ENCODE results near the gene GSK3B. TPM values are rescaled to one million over a fixed set of nuclear protein-coding genes. Genes with fewer than 3 reads are reported as not detected.
A peak's percentile ranks its signal among the peaks of the same experiment; 100 is the strongest.

The GSK3B gene
- total RNA-seq, 2 donors from 2014 or later = 42.2 to 45.2 TPM

DNA sequence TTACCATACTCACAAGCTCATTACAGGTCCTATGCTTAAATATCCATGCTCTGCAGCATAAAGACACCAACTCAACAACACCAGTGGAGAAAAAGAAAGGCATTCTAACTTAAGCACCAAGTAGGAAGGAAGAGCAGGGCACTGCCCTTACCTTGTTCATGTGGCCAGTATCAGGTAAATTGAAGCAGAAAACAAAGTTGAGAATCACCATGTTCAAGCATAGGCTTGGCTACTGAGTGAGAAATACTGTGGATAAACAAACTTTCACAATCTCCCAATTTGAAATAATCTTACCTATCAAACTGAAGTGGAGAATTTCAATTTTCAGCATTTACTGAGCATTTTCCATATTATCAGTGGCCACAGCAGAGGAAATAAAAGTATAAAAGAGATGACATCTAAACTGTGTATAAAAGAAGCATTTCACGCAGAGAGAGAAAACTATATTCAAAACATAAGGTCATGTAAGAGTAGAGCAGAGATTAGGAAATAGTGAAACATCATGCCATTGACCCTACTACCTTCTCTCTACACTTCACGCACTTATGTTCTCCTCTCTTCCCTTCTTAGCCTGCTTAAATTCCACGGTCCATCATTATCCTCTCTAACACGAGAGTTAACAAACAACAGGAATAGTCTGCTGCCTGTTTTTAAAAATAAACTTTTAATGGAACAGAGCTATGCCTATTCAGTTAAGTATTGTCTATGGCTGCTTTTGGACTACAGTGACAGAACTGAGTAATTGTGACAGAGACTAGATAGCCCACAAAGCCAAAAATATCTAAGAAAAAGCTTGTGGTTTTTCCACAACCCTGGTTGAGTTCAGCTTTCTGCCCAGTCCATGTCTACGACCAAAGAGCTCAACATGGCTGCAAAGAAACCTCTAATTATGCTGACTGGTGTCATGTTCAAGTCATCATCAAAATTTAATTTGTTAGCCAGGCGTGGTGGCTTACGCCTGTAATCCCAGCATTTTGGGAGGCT lies 169.8 kb downstream of the GSK3B start:
- Mint-ChIP-seq H3K36me3 (ENCODE audit: low read depth) (no peaks in the 10 kb centered on the region), H3K27me3 (no peaks in the 10 kb centered on the region), H3K4me3 (no peak overlapping the region), H3K4me1 (peaks cover 14% of the 10 kb centered on the region), H3K27ac (no peak overlapping the region)
- H3K9me3 ChIP-seq (ENCODE audit: control insufficient read depth, low read length, poor library complexity, severe bottlenecking) = no peaks in the 10 kb centered on the region
- no peak for DNase-seq
- no peak for ATAC-seq

DNA sequence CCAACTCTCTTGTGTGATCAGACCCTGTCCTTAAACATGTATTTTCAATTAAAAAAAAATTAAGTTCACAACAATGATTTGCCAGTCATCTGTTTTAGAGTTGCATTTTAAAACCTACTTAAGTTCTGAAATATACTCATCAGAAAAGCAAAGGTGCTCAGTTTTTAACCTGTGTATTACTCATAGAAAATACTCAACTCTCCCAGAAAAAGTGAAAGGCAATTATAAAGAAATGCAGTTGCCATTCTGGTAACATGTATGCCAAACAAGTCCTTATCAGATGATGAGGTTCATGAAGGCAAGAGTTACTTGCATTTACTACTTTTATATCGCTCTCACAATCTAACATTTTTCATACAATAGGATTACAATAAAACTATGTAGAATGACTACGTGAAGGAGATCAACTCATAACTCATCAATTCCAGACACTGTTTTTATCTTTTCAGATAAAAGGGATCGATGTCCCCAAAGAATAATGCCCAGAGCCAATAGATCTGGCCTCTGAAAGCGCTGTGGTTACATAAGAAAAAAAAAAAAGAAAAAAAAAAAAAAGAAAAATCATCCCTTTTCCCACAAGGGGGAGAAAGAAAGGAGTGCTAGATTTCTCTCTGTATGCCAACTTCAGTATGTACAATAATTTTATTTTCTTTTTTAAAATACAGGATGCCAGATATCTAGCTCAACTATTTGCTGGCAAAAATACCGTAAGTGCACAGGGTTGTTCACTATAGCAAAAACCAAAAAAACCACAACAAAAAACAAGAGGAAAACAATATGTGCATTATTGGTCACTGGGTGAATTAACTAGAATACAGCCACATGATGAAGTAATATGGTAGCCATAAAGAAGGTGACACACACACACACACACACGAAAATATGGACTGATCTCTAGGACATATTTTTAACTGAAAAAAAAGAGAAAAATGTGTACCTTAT lies 175.0 kb downstream of the GSK3B start:
- Mint-ChIP-seq H3K4me3 (no peak overlapping the region), H3K27me3 (no peaks in the 10 kb centered on the region), H3K27ac (no peak overlapping the region), H3K4me1 (peaks cover 19% of the 10 kb centered on the region), H3K36me3 (ENCODE audit: low read depth) (peaks cover 4% of the 10 kb centered on the region)
- ATAC-seq (no peak), DNase-seq (no peak)
- no peaks in the 10 kb centered on the region for H3K9me3 ChIP-seq (ENCODE audit: control insufficient read depth, low read length, poor library complexity, severe bottlenecking)

DNA sequence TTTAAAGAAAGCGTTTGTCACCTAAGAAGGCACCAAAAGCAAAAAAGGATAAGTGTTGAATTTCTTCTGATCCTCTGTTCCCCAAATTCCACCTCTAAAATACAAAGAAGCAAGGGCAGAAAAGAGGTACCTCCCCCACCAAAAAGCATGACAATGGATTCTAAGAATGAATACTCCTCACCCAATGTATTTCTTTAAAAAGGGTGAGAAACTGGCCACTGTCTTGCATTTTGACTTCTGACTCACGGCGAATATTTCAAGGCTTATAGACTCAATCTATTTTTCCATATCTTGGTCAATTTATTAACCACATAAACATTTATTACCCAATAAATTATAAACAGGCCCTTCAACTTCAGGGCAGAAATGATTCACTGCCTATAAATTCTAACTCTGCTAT lies 181.2 kb downstream of the GSK3B start:
- Mint-ChIP-seq H3K4me1 (peaks cover 13% of the 10 kb centered on the region), H3K27ac (no peak overlapping the region), H3K36me3 (ENCODE audit: low read depth) (peaks cover 13% of the 10 kb centered on the region), H3K27me3 (no peaks in the 10 kb centered on the region), H3K4me3 (no peak overlapping the region)
- H3K9me3 ChIP-seq (ENCODE audit: control insufficient read depth, low read length, poor library complexity, severe bottlenecking) = no peaks in the 10 kb centered on the region
- no peak for ATAC-seq
- no peak for DNase-seq

DNA sequence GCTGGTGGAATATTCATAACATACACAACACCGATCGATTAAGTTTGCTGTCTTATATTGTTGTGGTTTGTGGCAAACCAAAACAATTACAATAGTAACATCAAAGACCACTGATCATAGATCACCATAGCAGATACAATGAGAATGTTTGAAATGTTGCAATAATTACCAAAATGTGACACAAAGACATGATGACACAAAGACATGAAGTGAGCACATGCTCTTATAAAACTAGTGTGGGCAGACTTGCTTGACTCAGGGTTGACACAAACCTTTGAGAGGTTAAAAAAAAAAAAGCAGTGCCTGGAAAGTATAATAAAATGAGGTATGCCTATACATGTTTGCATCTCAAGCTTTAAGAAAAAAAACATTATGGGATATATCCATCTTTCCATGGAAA lies 182.0 kb downstream of the GSK3B start:
- Mint-ChIP-seq H3K4me1 (peaks cover 13% of the 10 kb centered on the region), H3K27ac (no peak overlapping the region), H3K36me3 (ENCODE audit: low read depth) (peaks cover 13% of the 10 kb centered on the region), H3K27me3 (no peaks in the 10 kb centered on the region), H3K4me3 (no peak overlapping the region)
- DNase-seq = no peak
- H3K9me3 ChIP-seq (ENCODE audit: control insufficient read depth, low read length, poor library complexity, severe bottlenecking) = no peaks in the 10 kb centered on the region
- ATAC-seq = peak; percentile 50

DNA sequence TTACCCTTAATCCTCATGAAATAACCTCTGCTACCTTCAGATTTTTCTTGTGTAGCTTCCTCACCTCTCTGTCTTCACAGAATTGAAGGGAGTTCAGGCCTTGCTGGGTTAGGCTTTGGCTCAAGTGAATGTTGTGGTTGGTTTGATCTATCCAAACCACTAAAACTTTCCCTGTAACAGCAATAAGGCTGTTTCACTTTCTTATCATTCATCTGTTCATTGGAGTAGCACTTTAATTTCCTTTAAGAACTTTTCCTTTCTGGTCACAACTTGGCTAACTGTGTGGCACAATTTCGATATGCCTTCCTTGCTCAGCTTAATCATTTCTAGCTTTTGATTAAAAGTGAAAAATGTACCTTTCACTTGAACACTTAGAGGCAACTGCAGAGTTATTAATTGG lies 182.5 kb downstream of the GSK3B start:
- ATAC-seq (peak; percentile 45), DNase-seq (no peak)
- Mint-ChIP-seq H3K4me3 (peak overlapping the region; percentile 56), H3K4me1 (peaks cover 13% of the 10 kb centered on the region), H3K27ac (no peak overlapping the region), H3K36me3 (ENCODE audit: low read depth) (peaks cover 13% of the 10 kb centered on the region), H3K27me3 (no peaks in the 10 kb centered on the region)
- no peaks in the 10 kb centered on the region for H3K9me3 ChIP-seq (ENCODE audit: control insufficient read depth, low read length, poor library complexity, severe bottlenecking)

DNA sequence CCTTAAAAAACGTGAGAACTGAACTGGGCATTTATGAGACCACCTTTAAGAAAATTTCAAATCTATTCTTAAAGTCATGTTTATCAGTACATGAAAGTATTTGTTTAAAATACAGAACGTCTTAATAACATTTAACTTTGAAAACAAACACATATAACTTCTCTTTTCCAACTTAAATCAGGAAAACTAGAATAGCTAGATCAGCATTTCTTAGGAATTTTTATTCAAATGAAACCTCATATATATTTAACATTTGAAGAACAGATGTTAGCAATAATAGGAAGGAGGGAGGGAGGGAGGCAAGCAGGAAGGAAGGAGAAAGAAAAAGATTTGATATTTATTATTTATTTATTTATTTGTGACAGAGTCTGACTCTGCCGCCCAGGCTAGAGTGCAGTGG lies 192.2 kb downstream of the GSK3B start:
- ATAC-seq (no peak), DNase-seq (no peak)
- H3K27ac Mint-ChIP-seq = no peak overlapping the region
- H3K36me3 Mint-ChIP-seq (ENCODE audit: low read depth) = peaks cover 2% of the 10 kb centered on the region
- H3K4me1 Mint-ChIP-seq = peaks cover 2% of the 10 kb centered on the region
- H3K4me3 Mint-ChIP-seq = no peak overlapping the region
- no peaks in the 10 kb centered on the region for H3K27me3 Mint-ChIP-seq
- H3K9me3 ChIP-seq (ENCODE audit: control insufficient read depth, low read length, poor library complexity, severe bottlenecking) = no peaks in the 10 kb centered on the region

DNA sequence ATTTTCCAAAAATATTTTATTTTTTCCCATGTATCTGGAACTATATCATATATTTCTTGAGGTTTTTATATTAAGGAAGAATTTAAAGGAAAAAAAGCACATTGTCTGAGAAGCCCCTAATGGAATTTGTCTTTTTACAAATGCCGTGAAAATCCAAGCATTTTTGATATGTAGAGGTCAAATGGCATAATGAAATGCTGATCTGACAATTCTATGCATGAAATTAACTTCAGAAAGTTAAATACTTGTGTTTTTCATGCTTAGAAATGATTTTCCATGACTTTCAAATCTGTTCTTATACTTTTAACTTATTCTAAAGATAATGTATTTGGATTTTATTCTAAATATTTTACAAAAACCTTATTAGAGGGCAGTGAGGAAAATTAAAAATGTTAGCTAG lies 193.1 kb downstream of the GSK3B start:
- Mint-ChIP-seq H3K27ac (no peak overlapping the region), H3K4me1 (peaks cover 2% of the 10 kb centered on the region), H3K4me3 (no peak overlapping the region), H3K27me3 (no peaks in the 10 kb centered on the region), H3K36me3 (ENCODE audit: low read depth) (peaks cover 2% of the 10 kb centered on the region)
- H3K9me3 ChIP-seq (ENCODE audit: control insufficient read depth, low read length, poor library complexity, severe bottlenecking) = no peaks in the 10 kb centered on the region
- ATAC-seq (no peak), DNase-seq (no peak)

DNA sequence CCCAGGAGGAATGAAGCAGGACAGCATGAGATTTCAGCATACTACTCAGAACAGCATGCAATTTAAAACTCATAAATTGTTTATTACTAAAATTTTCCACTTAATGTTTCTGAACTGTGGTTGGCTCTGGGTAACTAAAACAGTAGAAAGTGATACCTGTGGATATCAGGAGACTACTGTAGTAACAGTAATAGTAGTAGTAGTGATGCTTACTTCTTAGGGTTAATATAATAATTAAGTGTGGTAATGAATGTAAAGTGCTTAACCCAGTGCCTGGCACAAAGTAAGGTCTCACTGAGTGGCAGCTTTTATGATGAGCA lies 195.1 kb downstream of the GSK3B start:
- H3K27me3 Mint-ChIP-seq = no peaks in the 10 kb centered on the region
- peaks cover 4% of the 10 kb centered on the region for H3K4me1 Mint-ChIP-seq
- no peak for ATAC-seq
- peak overlapping the region; percentile 24 for H3K27ac Mint-ChIP-seq
- H3K36me3 Mint-ChIP-seq (ENCODE audit: low read depth) = peaks cover 2% of the 10 kb centered on the region
- DNase-seq = no peak
- H3K9me3 ChIP-seq (ENCODE audit: control insufficient read depth, low read length, poor library complexity, severe bottlenecking) = no peaks in the 10 kb centered on the region
- no peak overlapping the region for H3K4me3 Mint-ChIP-seq

DNA sequence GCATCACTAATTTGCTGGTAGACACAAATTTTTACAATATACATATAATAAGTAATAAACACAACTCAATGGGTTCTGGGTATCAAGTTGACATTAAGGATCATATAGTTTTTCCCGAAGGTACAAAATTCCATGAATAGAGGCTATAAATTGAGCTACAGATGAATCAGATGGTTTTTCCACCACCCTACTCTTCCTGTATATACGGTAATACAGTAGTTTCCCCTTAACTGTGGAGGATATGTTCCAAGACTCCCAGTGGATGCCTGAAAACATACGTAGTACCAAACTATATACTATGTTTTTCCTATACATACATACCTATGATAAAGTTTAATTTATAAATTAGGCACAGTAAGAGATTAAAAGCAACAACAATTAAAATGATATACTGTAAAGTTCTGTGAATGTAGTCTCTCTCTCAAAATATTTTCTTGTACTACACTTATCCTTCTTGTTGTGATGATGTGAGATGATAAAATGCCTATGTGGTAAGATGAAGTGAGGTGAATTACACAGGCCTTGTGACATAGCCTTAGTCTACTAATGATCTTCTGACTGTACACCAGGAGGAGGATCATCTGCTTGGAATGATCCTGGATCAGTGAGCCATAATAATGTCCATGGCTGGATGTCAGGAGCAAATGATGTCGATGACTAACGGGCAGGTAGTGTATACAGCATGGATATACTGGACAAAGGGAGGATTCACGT lies 195.6 kb downstream of the GSK3B start:
- no peak overlapping the region for H3K4me3 Mint-ChIP-seq
- no peaks in the 10 kb centered on the region for H3K9me3 ChIP-seq (ENCODE audit: control insufficient read depth, low read length, poor library complexity, severe bottlenecking)
- peaks cover 4% of the 10 kb centered on the region for H3K4me1 Mint-ChIP-seq
- DNase-seq = no peak
- ATAC-seq = no peak
- H3K36me3 Mint-ChIP-seq (ENCODE audit: low read depth) = peaks cover 2% of the 10 kb centered on the region
- no peaks in the 10 kb centered on the region for H3K27me3 Mint-ChIP-seq
- H3K27ac Mint-ChIP-seq = peak overlapping the region; percentile 24

DNA sequence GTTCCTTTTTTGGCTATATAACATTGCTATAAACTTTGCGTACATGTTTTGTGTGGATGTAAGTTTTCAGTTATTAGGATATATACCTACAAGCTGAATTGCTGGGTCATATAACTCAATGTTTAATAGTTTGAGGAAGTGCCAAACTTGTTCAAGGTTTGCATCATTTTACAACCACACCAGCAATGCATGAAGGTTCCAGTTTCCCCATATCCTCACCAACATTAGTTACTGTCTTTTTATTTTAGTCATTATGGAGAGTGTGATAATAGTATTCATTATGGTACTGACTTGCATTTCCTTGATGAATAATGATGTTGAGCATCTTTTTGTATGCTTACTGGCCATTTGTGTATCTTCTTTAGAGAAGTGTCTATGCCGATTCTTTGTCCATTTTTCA lies 200.1 kb downstream of the GSK3B start:
- Mint-ChIP-seq H3K4me3 (no peak overlapping the region), H3K27me3 (no peaks in the 10 kb centered on the region), H3K4me1 (peaks cover 16% of the 10 kb centered on the region), H3K36me3 (ENCODE audit: low read depth) (peaks cover 2% of the 10 kb centered on the region), H3K27ac (no peak overlapping the region)
- H3K9me3 ChIP-seq (ENCODE audit: control insufficient read depth, low read length, poor library complexity, severe bottlenecking) = no peaks in the 10 kb centered on the region
- DNase-seq (no peak), ATAC-seq (no peak)

DNA sequence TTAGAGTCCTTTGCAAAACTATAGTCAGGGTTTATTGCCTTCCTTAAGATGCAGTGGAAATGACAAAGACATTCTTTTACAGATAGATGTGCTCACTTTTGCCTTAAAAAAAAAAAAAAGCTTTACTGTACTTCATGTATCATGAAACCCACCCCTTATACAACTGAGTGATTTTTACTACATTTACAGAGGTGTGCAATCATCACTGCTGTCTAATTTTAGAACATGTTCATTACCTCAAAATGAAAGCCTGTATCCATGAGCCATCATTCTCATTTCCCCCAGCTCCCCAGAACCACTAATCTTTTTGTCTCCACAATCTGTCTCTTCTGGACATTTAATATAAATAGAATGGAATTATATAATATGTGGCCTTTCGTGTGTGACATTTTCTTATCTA lies 200.5 kb downstream of the GSK3B start:
- H3K9me3 ChIP-seq (ENCODE audit: control insufficient read depth, low read length, poor library complexity, severe bottlenecking) = no peaks in the 10 kb centered on the region
- Mint-ChIP-seq H3K27ac (no peak overlapping the region), H3K4me3 (no peak overlapping the region), H3K36me3 (ENCODE audit: low read depth) (peaks cover 2% of the 10 kb centered on the region), H3K4me1 (peaks cover 13% of the 10 kb centered on the region), H3K27me3 (no peaks in the 10 kb centered on the region)
- no peak for ATAC-seq
- no peak for DNase-seq

DNA sequence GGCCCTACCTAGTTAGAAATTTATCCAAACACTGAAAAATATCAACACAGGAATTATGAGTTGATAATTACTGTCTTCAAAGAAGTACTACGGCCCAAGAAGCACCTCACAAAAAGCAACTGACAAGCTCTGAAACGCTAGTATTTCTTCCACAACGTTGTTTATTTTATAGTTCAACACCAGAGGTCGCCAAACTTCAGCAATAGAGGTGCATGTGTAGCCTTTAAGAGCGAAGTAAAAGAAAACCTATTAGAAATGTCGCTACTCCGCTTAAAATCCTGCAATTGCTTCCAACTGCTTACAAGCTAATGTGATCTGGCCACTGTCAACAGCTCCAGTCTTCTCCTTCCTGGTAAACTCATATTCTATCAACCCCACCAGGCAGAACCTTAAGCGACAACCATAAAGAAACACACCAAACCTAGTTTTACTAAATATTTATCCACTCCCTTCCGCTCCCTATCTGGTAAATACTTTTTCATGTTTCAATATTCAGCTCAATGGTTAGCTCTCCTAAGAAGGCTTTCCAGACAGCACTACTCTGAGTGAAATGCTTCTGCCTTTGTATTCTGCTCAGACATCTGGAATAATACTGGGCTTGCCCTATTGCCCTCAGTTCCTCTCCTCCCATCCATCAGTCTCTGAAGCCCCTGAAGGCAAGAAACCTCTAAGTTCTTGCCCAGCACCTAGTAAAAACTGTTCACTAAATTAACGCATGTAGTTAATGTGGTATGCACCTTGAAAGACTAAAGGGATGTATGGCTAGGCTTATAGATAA lies 202.1 kb downstream of the GSK3B start:
- H3K27ac Mint-ChIP-seq = peak overlapping the region; percentile 24
- peaks cover 5% of the 10 kb centered on the region for H3K36me3 Mint-ChIP-seq (ENCODE audit: low read depth)
- peak overlapping the region; percentile 19 for H3K4me3 Mint-ChIP-seq
- H3K27me3 Mint-ChIP-seq = no peaks in the 10 kb centered on the region
- peaks cover 16% of the 10 kb centered on the region for H3K4me1 Mint-ChIP-seq
- ATAC-seq (peak; percentile 71), DNase-seq (peak in 1 of 3 donors; percentile 16)
- H3K9me3 ChIP-seq (ENCODE audit: control insufficient read depth, low read length, poor library complexity, severe bottlenecking) = no peaks in the 10 kb centered on the region
